HK-2 (cell line): ENCODE results near the gene C1S.

Experiments
- DNase-seq: peaks from one replicate; pipeline ENCODE4 v3.0.0-alpha.2; 2018; ENCODE audit not compliant: unreplicated experiment

C1S gene

DNA sequence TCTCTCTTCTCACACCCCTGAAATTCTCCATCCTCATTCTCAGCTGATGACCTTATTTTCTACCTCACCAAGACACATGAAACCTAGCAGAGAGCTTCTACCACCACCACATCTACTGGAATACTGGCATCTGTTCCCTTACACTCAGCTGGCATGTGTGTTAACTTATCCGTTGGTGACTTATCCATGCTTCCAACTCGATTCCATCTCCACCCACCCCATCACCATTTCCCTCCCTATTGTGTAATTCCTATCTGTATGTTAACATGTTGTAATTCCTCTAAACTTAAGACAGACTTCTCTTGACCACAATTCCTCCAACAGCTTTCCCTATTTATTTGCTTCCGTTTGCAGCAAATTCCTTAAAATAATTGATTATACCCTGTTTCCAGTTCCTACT is 15.4 kb downstream of the C1S start:
- DNase-seq = no peak

DNA sequence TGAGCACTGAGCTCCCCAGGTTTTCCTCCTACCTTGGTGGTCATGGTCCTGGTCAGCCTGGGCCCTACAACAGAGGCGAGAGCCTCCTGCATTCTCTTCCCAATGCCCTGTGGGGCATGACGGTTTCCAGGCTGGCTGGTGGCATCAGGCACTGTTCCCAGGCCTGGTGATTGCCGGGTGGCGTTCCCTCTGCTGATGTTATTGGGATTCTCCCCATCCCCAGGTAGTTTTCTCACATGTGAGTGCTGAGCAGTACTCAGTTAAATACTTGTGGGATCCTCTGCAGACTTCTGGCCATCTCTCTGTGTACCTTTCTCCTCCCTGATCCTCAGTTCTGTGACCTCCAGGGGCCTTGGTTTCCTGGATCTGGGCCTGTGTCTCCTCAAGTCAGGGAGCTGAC is 16.0 kb downstream of the C1S start:
- DNase-seq = no peak

GRCh38 chr12:7078163-7078562 is 17.6 kb downstream of the C1S start:
- DNase-seq = no peak

GRCh38 chr12:7079826-7080125 is 19.3 kb downstream of the C1S start:
- DNase-seq = no peak

DNA sequence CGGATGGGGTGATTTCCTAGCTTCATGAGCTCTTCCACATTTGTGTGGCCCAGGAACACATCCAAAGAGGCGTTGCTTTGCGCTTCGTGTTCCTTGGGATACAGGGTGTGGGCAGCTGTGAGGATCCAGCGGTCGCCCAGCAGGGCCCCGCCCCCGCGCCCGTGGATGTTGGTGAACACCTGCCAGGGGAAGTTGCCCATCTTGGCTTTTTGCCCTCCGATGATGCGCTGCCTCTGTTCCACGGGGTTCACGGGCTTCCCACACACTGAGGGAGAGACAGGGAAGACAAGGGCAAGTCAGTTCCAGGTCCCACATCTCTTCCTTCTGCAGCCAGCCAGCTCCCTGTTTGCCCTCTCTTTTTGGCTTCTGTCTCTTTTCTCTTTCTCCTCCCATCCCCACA is 20.5 kb downstream of the C1S start:
- no peak for DNase-seq

DNA sequence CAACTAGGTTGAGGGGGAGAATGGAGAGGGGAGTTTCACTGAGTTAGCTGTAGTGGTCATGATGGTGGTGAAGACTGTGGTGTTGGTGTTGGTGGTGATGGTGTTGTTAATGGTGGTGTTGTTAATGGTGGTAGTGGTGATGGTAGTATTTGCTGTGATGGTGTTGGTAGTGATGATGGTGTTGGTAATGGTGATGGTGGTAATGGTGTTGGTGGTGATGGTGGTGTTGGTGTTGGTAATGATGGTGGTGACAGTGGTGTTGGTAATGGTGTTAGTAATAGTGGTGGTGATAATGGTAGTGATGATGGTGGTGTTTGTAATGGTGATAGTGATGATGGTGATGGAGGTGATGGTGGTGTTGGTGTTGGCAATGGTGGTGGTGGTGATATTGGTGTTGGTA is 22.6 kb downstream of the C1S start:
- no peak for DNase-seq

GRCh38 chr12:7089196-7089871 is 28.8 kb downstream of the C1S start:
- no peak for DNase-seq

GRCh38 chr12:7090222-7090998 is 29.9 kb downstream of the C1S start:
- DNase-seq = no peak

DNA sequence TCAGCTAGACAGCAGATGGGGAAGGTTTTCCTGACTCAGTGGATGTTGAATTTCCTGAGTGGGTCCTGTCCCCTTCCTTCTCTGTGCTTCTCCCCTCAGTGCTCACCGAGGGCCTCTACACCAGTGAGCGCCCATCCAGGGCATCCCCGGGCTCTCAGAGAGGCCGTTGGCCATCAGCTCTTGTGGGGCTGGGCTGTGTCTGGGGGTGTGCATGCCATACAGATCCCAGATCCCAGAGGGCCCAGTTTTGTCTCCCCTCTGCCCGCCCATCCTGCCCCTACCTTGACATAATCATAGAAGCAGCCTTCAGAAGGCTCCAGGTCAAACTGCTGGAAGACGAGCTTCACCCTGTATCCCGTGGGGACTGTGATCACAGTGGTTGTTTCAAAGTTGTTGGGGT is 30.7 kb downstream of the C1S start:
- no peak for DNase-seq

DNA sequence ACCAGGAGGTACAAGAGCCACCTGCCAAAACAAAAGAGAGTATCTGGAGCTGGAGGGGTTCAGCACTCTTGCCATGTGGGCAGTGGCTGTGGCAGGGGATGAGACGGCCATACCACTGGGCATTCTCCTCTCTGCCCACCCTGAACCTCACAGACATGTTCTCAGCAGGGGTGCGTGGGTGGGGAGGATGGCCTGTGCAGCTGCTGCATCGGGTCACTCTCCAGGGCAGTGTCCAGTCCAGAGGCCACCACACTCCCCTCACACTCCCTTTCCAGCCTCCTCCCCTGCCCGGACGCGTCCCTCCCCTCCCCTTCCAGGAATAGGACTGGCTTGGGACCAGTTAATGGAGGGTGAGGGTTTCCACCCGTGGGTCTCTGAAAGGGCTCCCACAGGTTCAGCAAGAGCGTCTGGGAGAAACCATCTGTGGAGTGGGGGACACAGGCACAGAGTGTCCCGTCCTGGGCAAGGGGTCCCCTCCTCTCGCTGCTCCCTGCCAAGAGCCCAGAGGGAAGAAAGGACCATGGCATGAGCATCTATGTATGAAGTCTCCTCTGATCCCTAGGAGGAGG is 31.2 kb downstream of the C1S start:
- DNase-seq = no peak

GRCh38 chr12:7092229-7092985 is 31.9 kb downstream of the C1S start, which contains the start of gene C1R:
C1R (minus strand) TSS chr12:7092445; CDS start chr12:7092388, 57 bp downstream.
- DNase-seq = peak; percentile 47

DNA sequence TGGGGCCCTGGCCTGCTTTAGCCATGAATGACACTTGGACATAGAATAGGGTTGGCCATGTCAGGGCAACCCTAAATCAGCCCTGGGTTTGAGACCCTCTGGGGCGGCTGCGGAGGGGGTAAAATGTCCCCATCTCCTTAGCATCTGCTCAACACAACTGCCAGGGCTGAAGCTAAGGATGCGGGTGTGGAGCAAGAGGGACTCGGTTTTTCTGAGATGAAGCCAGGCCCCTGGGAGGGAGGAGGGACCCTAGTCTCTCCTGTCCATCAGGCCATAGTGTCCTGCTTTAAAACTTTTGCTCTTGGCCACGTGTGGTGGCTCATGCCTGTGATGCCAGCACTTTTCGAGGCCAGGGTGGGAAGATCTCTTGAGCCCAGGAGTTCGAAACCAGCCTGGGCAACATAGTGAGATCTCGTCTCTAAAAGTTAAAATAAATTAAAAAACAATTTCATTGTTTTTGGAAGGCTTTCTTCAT is 32.5 kb downstream of the C1S start:
- DNase-seq = no peak

GRCh38 chr12:7093486-7093885 is 33.0 kb downstream of the C1S start:
- DNase-seq = no peak

DNA sequence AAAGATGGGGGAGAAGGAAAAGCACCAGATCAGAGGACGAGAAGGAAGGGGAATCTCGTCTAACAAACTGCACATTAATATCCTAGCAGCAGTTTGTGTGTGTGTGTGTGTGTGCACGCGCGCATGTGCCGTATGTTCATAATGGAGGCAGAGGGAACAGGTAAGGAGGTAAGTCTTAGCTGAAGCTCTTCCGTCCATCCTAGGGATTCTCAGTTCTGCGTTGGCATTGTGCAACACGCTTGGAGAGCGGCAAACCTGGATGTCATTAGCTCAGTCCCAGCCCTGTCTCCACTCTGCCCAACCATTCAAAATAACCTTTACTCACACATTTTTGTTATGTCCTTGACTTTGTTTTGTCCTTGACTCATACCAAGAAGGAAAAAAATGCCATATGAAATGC is 33.4 kb downstream of the C1S start:
- DNase-seq = no peak

DNA sequence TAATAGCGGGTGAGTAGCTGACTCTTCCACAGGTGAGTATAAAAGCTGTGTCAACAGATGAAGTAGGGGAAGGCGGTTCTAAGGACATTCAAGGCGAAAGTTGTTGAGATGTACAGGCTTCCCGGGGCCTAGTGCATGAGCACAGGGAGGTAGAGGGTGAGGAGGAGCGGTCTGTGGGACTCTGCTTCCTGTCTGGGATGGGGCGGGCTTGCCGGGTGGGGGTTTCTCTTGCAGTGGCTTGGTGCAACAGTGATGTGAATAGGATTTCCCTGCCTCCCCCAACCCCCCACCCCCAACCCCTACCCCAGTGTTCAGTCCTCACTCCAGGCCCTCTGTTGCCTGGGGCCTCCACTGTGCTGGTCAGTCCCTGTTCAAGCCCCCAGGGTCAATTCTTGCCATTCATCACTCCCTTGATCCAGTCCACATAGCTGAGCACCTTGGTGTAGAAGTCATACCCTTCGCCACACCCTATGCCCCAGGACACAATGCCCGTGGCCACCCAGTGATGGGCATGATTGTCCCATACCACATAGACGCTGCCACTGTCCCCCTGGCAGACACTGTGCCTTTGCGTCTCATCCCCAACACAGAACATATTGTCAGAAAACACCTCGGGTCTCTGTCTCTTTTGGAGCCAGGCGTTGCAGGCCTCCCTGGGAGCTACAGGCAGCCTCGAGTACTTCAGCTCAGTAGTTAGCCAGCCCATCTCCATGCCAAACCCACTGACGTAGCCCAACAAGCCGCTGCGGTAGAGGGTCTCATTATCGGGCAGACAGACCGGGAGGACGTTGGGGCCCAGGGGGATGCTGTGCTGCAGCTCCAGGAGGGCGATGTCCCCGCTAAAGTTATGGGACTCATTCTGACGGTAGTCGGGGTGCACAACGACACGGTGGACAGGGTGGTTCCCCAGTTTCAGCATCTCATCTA is 35.8 kb downstream of the C1S start:
- no peak for DNase-seq

DNA sequence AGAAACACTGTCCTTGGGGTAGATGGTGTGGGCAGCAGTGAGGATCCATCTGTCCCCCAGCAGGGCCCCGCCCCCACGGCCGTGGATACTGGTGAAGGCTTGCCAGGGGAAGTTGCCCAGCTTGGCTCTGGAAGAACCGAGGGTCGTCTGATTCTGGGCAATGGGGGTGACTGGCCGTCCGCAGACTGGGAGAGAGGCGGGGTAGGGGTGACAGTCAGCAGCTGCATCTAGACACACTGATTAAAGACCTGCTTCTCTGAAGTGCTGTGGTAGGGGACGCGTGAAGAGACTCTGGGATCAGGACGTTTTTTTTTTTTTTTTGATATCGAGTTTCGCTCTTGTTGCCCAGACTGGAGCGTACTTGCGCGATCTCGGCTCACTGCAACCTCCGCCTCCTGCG is 36.5 kb downstream of the C1S start:
- no peak for DNase-seq

- DNase-seq = no peak
Measured at GRCh38 chr12:7099290-7099996, 38.9 kb downstream of the C1S start.

GRCh38 chr12:7100239-7100638 is 39.7 kb downstream of the C1S start:
- no peak for DNase-seq

DNA sequence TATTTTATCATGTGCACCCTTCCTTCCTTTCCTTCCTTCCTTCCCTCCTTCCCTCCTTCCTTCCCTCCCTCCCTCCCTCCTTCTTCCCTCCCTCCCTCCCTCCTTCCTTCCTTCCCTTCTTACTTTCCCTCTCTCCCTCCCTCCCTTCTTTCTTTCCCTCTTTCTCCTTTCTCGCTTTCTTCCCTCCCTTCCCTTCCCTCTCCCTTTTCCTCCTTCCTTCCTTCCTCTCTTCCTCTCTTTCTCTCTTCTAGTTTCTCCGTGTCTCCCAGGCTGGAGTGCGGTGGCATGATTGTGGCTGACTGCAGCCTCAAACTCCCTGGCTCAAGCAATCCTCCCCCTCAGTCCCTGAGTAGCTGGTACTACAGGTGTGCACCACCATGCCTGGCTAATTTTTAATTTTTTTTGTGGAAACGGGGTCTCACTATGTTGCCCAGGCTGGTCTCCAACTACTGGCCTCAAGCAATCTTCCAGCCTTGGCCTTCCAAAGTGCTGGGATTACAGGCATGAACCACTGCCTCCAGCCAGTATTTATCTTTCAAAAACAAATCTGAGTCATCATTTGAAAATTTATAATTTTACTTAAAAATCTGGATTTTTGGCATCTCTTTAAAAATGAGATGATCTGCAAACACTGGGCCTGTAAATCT is 40.7 kb downstream of the C1S start:
- no peak for DNase-seq

- no peak for DNase-seq
Measured at GRCh38 chr12:7101694-7102131, 41.2 kb downstream of the C1S start.
